ENCODE results near the gene PIEZO1. TPM values are rescaled to one million over a fixed set of nuclear protein-coding genes. Genes with fewer than 3 reads are reported as not detected.

PIEZO1 gene, protein sequence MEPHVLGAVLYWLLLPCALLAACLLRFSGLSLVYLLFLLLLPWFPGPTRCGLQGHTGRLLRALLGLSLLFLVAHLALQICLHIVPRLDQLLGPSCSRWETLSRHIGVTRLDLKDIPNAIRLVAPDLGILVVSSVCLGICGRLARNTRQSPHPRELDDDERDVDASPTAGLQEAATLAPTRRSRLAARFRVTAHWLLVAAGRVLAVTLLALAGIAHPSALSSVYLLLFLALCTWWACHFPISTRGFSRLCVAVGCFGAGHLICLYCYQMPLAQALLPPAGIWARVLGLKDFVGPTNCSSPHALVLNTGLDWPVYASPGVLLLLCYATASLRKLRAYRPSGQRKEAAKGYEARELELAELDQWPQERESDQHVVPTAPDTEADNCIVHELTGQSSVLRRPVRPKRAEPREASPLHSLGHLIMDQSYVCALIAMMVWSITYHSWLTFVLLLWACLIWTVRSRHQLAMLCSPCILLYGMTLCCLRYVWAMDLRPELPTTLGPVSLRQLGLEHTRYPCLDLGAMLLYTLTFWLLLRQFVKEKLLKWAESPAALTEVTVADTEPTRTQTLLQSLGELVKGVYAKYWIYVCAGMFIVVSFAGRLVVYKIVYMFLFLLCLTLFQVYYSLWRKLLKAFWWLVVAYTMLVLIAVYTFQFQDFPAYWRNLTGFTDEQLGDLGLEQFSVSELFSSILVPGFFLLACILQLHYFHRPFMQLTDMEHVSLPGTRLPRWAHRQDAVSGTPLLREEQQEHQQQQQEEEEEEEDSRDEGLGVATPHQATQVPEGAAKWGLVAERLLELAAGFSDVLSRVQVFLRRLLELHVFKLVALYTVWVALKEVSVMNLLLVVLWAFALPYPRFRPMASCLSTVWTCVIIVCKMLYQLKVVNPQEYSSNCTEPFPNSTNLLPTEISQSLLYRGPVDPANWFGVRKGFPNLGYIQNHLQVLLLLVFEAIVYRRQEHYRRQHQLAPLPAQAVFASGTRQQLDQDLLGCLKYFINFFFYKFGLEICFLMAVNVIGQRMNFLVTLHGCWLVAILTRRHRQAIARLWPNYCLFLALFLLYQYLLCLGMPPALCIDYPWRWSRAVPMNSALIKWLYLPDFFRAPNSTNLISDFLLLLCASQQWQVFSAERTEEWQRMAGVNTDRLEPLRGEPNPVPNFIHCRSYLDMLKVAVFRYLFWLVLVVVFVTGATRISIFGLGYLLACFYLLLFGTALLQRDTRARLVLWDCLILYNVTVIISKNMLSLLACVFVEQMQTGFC (N-terminal part only)
- 92.9 TPM for polyA plus RNA-seq
- long read RNA-seq, donor 1: 0 reads
- long read RNA-seq, donor 2, partial matches to known transcripts: 0 of 6 reads
- long read RNA-seq, donor 2, other reads (novel, unspliced or antisense): 0 of 6 reads
- long read RNA-seq, donor 3: 0 reads
- long read RNA-seq, donor 4, partial matches to known transcripts: 0 of 1 reads
- long read RNA-seq, donor 4, other reads (novel, unspliced or antisense): 0 of 1 reads
- long read RNA-seq, donor 5, partial matches to known transcripts: 0 of 1 reads
- long read RNA-seq, donor 5, other reads (novel, unspliced or antisense): 0 of 1 reads
- long read RNA-seq, donor 6, partial matches to known transcripts: 0 of 2 reads
- long read RNA-seq, donor 6, other reads (novel, unspliced or antisense): 0 of 2 reads
- long read RNA-seq, donor 7, partial matches to known transcripts: 0 of 1 reads
- long read RNA-seq, donor 7, other reads (novel, unspliced or antisense): 0 of 1 reads
- long read RNA-seq, donor 8, partial matches to known transcripts: 0 of 7 reads
- long read RNA-seq, donor 8, other reads (novel, unspliced or antisense): 0 of 7 reads
- long read RNA-seq, donor 9, partial matches to known transcripts: 0 of 2 reads
- long read RNA-seq, donor 9, other reads (novel, unspliced or antisense): 0 of 2 reads
- long read RNA-seq, donor 10, partial matches to known transcripts: 9 of 22 reads
- long read RNA-seq, donor 10, other reads (novel, unspliced or antisense): 13 of 22 reads
- long read RNA-seq, donor 11, partial matches to known transcripts: 0 of 3 reads
- long read RNA-seq, donor 11, other reads (novel, unspliced or antisense): 0 of 3 reads

GRCh38 chr16:88785106-88785924 is at the start of gene PIEZO1:
Gene PIEZO1 (minus strand): TSS chr16:88785220. CDS start chr16:88784964, 256 bp downstream.
- no peaks in the 10 kb centered on the region for H3K9me3 ChIP-seq (ENCODE audit: control insufficient read depth, low read depth, low read length)
- H3K36me3 ChIP-seq (ENCODE audit: control insufficient read depth, insufficient read depth, low read length): no peaks in the 10 kb centered on the region
- WGBS (ENCODE audit: insufficient coverage, low lambda C conversion rate): no CpG with 5 or more reads among the region's 110 CpGs
- H3K4me3 ChIP-seq (ENCODE audit: low read length): peak within 1 kb of the TSS; percentile 52
- peak within 1 kb of the TSS; percentile 49 for H3K27ac ChIP-seq (ENCODE audit: low read length)
- peaks cover 39% of the 10 kb centered on the region for H3K4me1 ChIP-seq (ENCODE audit: control insufficient read depth, insufficient read depth, low read length)
- H3K27me3 ChIP-seq (ENCODE audit: control insufficient read depth, insufficient read depth, low read length): no peaks in the 10 kb centered on the region
- DNase-seq: peak in 1 of 2 donors; percentile 67

DNA sequence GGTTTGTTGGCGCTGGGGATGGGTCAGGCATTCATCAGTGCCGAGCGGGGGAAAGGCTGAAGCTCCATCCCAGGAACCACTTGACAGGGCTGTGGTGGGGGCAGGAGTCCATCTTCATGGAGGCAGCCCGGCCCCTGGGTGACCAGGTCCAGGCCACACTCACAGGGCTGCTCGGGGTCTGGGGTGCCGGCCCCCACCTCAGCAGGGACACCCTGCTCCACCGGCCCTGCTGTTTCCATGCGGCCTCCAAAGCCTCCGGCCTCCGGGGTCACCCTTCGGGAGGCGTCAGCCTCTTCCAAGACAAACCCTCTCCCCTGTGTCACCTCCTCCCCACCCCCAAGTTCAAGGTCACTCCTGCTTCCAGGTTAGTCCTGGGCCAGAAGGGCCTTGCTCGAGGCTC is 49.6 kb upstream of the PIEZO1 start:
- Histone ChIP-seq H3K4me3 (ENCODE audit: low read length) (no peak overlapping the region), H3K36me3 (ENCODE audit: control insufficient read depth, insufficient read depth, low read length) (peaks cover 28% of the 10 kb centered on the region), H3K9me3 (ENCODE audit: control insufficient read depth, low read depth, low read length) (no peaks in the 10 kb centered on the region), H3K27ac (ENCODE audit: low read length) (no peak overlapping the region), H3K27me3 (ENCODE audit: control insufficient read depth, insufficient read depth, low read length) (no peaks in the 10 kb centered on the region), H3K4me1 (ENCODE audit: control insufficient read depth, insufficient read depth, low read length) (no peaks in the 10 kb centered on the region)
- WGBS (ENCODE audit: insufficient coverage, low lambda C conversion rate): no CpG with 5 or more reads among the region's 13 CpGs
- no peak for DNase-seq

- DNase-seq: no peak
- Histone ChIP-seq H3K4me1 (ENCODE audit: control insufficient read depth, insufficient read depth, low read length) (no peaks in the 10 kb centered on the region), H3K27me3 (ENCODE audit: control insufficient read depth, insufficient read depth, low read length) (no peaks in the 10 kb centered on the region), H3K9me3 (ENCODE audit: control insufficient read depth, low read depth, low read length) (no peaks in the 10 kb centered on the region), H3K4me3 (ENCODE audit: low read length) (no peak overlapping the region), H3K27ac (ENCODE audit: low read length) (no peak overlapping the region), H3K36me3 (ENCODE audit: control insufficient read depth, insufficient read depth, low read length) (peaks cover 20% of the 10 kb centered on the region)
- WGBS (ENCODE audit: insufficient coverage, low lambda C conversion rate): no CpG with 5 or more reads among the region's 13 CpGs
These were observed 48.1 kb upstream of the PIEZO1 start for GRCh38 chr16:88833086-88833485.

DNA sequence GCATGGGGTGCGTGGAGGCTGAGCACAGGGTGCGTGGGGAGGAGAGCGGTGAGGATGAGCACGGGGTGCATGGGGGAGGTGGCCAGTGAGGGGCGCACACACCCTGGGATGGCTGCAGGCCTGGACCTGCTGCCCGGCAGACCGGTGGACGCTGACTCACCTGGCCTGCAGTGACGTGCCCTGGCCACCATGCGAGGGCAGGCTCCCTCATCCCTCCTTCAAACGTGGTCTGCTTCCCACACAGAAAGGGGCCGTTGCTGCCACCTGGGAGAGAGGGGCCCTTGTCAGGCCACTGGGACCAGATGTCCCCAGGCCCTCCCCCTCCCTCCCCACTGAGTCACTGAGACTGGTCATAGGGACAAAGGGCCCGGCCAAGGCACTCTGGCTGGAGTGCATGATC is 46.8 kb upstream of the PIEZO1 start:
- Histone ChIP-seq H3K27me3 (ENCODE audit: control insufficient read depth, insufficient read depth, low read length) (no peaks in the 10 kb centered on the region), H3K4me1 (ENCODE audit: control insufficient read depth, insufficient read depth, low read length) (no peaks in the 10 kb centered on the region), H3K9me3 (ENCODE audit: control insufficient read depth, low read depth, low read length) (no peaks in the 10 kb centered on the region), H3K27ac (ENCODE audit: low read length) (no peak overlapping the region), H3K36me3 (ENCODE audit: control insufficient read depth, insufficient read depth, low read length) (peaks cover 24% of the 10 kb centered on the region), H3K4me3 (ENCODE audit: low read length) (no peak overlapping the region)
- WGBS (ENCODE audit: insufficient coverage, low lambda C conversion rate): 100% methylated on average over 1 of the region's 13 CpGs
- no peak for DNase-seq

DNA sequence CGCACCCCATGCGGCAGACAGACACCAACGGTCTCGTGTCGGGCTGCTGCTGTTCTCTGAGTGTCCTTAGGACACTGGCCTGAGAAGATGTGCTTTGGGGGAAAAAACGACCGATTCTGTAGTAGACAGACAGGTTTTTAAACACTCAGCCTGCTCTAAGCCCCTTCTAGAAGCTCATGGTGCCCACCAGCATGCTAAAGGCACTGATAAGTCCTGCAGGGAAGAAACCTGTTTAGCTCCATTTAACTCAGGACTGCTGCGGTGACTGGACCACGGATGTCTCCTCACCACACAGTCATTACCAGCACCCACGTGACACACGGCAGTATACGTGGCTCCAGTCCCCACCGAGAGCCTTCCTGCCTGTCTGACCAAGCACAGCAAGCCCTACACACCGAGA is 45.8 kb upstream of the PIEZO1 start:
- no peak for DNase-seq
- no peaks in the 10 kb centered on the region for H3K9me3 ChIP-seq (ENCODE audit: control insufficient read depth, low read depth, low read length)
- no peak overlapping the region for H3K27ac ChIP-seq (ENCODE audit: low read length)
- no CpG with 5 or more reads among the region's 14 CpGs for WGBS (ENCODE audit: insufficient coverage, low lambda C conversion rate)
- H3K4me1 ChIP-seq (ENCODE audit: control insufficient read depth, insufficient read depth, low read length): no peaks in the 10 kb centered on the region
- H3K36me3 ChIP-seq (ENCODE audit: control insufficient read depth, insufficient read depth, low read length): peaks cover 29% of the 10 kb centered on the region
- H3K27me3 ChIP-seq (ENCODE audit: control insufficient read depth, insufficient read depth, low read length): no peaks in the 10 kb centered on the region
- no peak overlapping the region for H3K4me3 ChIP-seq (ENCODE audit: low read length)

DNA sequence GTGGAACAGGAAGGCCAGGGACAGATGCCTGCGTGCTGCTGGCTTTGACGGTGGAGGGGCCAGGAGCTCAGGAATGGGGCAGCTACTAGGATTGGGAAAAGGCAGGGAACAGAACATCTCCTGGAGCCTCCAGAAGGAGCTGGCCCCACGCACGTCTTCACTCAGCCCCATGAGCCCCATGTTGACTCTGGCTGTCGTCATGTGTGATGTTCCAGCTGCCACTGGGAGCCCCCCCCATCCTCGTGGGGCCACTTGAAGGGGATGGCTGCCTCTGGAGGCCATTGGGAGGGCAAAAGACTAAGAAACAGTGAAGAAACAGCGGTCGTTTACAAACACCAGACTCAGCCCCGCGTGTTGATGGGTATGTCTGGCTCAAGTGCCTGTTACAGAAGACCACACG is 45.2 kb upstream of the PIEZO1 start:
- Histone ChIP-seq H3K36me3 (ENCODE audit: control insufficient read depth, insufficient read depth, low read length) (peaks cover 28% of the 10 kb centered on the region), H3K4me3 (ENCODE audit: low read length) (no peak overlapping the region), H3K4me1 (ENCODE audit: control insufficient read depth, insufficient read depth, low read length) (no peaks in the 10 kb centered on the region), H3K27me3 (ENCODE audit: control insufficient read depth, insufficient read depth, low read length) (no peaks in the 10 kb centered on the region), H3K9me3 (ENCODE audit: control insufficient read depth, low read depth, low read length) (no peaks in the 10 kb centered on the region), H3K27ac (ENCODE audit: low read length) (no peak overlapping the region)
- DNase-seq: peak; percentile 26 to 30
- no CpG with 5 or more reads among the region's 11 CpGs for WGBS (ENCODE audit: insufficient coverage, low lambda C conversion rate)

GRCh38 chr16:88828711-88829110 is 43.7 kb upstream of the PIEZO1 start:
- Histone ChIP-seq H3K36me3 (ENCODE audit: control insufficient read depth, insufficient read depth, low read length) (peaks cover 28% of the 10 kb centered on the region), H3K27me3 (ENCODE audit: control insufficient read depth, insufficient read depth, low read length) (no peaks in the 10 kb centered on the region), H3K9me3 (ENCODE audit: control insufficient read depth, low read depth, low read length) (no peaks in the 10 kb centered on the region), H3K4me1 (ENCODE audit: control insufficient read depth, insufficient read depth, low read length) (no peaks in the 10 kb centered on the region), H3K4me3 (ENCODE audit: low read length) (no peak overlapping the region), H3K27ac (ENCODE audit: low read length) (no peak overlapping the region)
- no peak for DNase-seq
- no CpG with 5 or more reads among the region's 24 CpGs for WGBS (ENCODE audit: insufficient coverage, low lambda C conversion rate)

DNA sequence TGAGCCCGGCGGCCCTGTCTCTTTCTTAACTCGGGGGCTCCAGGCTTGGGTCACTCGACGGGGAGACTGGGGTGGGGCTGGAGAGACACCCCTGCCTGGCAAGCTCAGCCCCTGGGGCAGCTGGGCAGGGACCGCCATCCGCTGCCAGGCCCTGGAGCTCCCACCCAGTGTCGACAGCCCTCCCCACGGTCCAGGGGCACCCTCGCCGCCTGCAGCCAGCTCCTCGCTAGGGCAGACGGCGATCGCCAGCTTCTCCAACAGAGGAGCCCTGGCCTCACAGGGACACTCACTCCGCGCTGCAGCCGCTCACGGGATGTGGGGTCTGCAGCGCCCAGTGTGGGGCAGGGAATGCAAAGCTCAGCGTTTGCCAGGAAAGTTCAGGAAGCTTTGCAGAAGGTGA is 42.7 kb upstream of the PIEZO1 start:
- no peaks in the 10 kb centered on the region for H3K4me1 ChIP-seq (ENCODE audit: control insufficient read depth, insufficient read depth, low read length)
- no peak overlapping the region for H3K4me3 ChIP-seq (ENCODE audit: low read length)
- WGBS (ENCODE audit: insufficient coverage, low lambda C conversion rate): no CpG with 5 or more reads among the region's 21 CpGs
- no peak for DNase-seq
- H3K36me3 ChIP-seq (ENCODE audit: control insufficient read depth, insufficient read depth, low read length): peaks cover 34% of the 10 kb centered on the region
- H3K27me3 ChIP-seq (ENCODE audit: control insufficient read depth, insufficient read depth, low read length): no peaks in the 10 kb centered on the region
- H3K27ac ChIP-seq (ENCODE audit: low read length): no peak overlapping the region
- no peaks in the 10 kb centered on the region for H3K9me3 ChIP-seq (ENCODE audit: control insufficient read depth, low read depth, low read length)
